IPS-20b (cell line): ENCODE measurements around the gene SRP14.
"Not testable (repeated sequence)": the region's sequence is repeated elsewhere in the genome, so short reads cannot be mapped to it uniquely, and the experiment has no call there.

Experiments
- H3K27ac ChIP-seq: one replicate; pipeline ENCODE4 v1.5.1; 2013; ENCODE audit warnings: low read length
- H3K27me3 ChIP-seq: 2 replicates; pipeline ENCODE4 v1.6.1; 2013; ENCODE audit warnings: mild to moderate bottlenecking, low read length, inconsistent platforms; ENCODE audit not compliant: insufficient read depth
- H3K36me3 ChIP-seq: 2 replicates; pipeline ENCODE4 v1.6.1; 2013; ENCODE audit warnings: low read depth, mild to moderate bottlenecking, inconsistent platforms, low read length, moderate library complexity; ENCODE audit not compliant: insufficient read depth
- H3K4me1 ChIP-seq: 2 replicates; pipeline ENCODE4 v1.6.1; 2013; ENCODE audit warnings: mild to moderate bottlenecking, control low read depth, inconsistent platforms, low read length, moderate library complexity; ENCODE audit not compliant: insufficient read depth
- H3K4me3 ChIP-seq: 2 replicates; pipeline ENCODE4 v1.5.1; 2013; ENCODE audit warnings: mild to moderate bottlenecking, low read length, inconsistent platforms
- H3K9ac ChIP-seq: 2 replicates; pipeline ENCODE4 v1.6.1; 2013; ENCODE audit warnings: low read depth, mild to moderate bottlenecking, inconsistent platforms, low read length, moderate library complexity
- H3K9me3 ChIP-seq: 2 replicates; pipeline ENCODE4 v1.6.1; 2013; ENCODE audit warnings: mild to moderate bottlenecking, low read depth, low read length, inconsistent platforms; ENCODE audit not compliant: insufficient read depth

Gene SRP14

GRCh38 chr15:40032125-40032839, 6.7 kb downstream of the SRP14 start:
- H3K9me3 ChIP-seq, result no peaks in the 10 kb centered on the region
- peaks cover 97% of the 10 kb centered on the region for H3K36me3 ChIP-seq
- H3K9ac ChIP-seq, result no peak overlapping the region
- no peak overlapping the region for H3K27ac ChIP-seq
- H3K27me3 ChIP-seq, result no peaks in the 10 kb centered on the region
- H3K4me1 ChIP-seq, result no peaks in the 10 kb centered on the region
- no peak overlapping the region for H3K4me3 ChIP-seq

DNA sequence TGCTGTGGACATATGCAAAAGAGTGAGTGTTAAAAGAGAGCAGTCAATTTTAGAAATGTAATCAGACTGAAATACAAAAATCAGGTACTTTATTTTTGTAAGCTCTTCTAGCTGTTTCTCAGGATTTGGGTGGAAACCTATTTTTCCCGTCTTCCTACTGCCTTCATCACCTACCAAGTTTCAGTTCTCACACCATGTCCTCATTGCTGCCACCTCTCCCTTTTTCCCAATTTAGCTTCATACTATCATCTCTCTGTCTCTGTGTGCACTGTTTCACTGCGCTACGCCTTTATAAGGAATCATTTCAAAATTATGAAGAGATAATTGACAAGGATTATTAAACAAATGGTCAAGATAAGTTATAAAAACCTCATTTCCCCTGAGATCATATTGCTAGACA, 7.7 kb downstream of the SRP14 start:
- H3K4me3 ChIP-seq, result no peak overlapping the region
- no peak overlapping the region for H3K9ac ChIP-seq
- peaks cover 99% of the 10 kb centered on the region for H3K36me3 ChIP-seq
- H3K27me3 ChIP-seq, result no peaks in the 10 kb centered on the region
- H3K9me3 ChIP-seq, result no peaks in the 10 kb centered on the region
- no peaks in the 10 kb centered on the region for H3K4me1 ChIP-seq
- no peak overlapping the region for H3K27ac ChIP-seq

DNA sequence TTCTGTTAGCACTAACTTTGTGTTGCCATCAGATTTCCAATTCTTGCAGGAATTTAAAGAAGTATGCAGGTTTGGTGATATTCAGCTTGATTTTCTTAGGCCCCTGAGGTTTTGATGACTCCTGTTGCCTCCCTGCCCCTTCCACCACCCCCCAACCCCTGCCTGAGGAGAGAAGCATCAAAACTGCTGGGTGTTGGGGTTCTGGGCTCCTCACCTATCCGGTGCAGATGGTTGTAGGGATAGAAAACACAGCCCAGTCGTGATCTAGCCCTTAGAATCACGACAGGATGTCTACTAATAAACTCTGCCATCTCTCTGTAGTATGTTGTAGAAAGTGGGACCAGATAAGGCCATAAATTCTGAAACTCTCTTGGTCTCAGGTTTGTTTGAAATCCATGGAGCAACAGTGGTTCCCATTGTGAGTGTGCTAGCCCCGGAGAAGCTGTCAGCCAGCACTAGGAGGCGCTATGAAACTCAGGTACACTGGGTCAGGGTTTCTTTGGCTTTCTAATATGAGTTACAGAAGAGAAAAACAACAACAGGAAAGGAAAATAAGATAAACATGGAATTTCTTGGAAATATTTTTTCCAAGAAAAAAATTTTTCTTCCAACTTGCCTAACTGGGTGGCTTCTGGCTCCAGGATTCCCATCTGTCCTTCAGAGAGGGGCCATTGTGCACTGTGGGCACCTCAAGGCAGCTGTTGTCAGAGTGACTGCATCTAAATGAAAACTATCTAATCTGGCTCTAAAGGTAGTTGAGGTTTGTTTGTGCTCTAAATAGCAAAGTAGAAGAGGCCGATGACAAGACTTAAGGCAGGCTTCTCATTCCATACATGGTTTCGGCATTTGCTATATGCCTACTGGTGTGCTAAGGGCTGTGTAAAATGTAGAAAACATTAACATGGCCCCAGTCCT, 8.7 kb downstream of the SRP14 start:
- Histone ChIP-seq H3K4me3 (no peak overlapping the region), H3K27me3 (no peaks in the 10 kb centered on the region), H3K4me1 (no peaks in the 10 kb centered on the region), H3K27ac (no peak overlapping the region), H3K9me3 (no peaks in the 10 kb centered on the region), H3K9ac (no peak overlapping the region), H3K36me3 (peaks cover 99% of the 10 kb centered on the region)

DNA sequence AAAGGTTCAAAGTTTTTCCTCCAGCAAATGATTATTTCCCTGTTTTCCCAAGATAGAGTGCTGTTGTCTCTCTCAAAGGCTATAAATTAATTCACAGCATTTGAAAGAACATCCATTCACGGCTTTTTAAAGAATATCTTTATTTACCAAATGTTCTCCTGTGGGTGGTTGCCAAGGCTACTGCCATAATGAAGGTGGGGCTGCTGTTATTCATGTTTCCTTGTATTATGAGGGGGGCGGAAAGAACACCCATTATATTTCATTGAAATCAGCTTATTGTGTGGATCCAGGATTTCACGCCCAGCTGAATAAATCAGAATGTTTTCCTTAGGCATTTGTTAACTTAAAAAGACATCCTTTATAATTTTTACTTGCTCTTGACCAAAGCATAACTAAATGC, 10.1 kb downstream of the SRP14 start:
- peaks cover 98% of the 10 kb centered on the region for H3K36me3 ChIP-seq
- no peak overlapping the region for H3K27ac ChIP-seq
- H3K4me3 ChIP-seq, result no peak overlapping the region
- no peaks in the 10 kb centered on the region for H3K4me1 ChIP-seq
- no peaks in the 10 kb centered on the region for H3K9me3 ChIP-seq
- no peaks in the 10 kb centered on the region for H3K27me3 ChIP-seq
- no peak overlapping the region for H3K9ac ChIP-seq

DNA sequence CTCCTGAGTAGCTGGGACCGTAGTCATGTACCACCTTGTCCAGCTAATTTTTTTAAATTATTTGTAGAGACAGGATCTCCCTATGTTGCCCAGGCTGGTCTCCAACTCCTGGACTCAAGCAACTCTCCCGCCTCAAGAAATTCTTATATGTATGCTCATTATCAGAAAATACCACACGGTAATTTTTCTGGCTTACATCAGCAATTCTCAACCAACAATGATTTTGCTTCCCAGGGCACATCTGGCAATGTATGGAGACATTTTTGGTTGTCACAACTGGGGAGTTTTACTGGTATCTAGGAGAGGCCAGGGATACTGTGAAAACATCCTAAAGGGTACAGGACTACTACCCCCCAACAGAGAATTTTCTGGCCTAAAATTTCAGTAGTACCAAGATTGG, 10.8 kb downstream of the SRP14 start:
- H3K27me3 ChIP-seq, result no peaks in the 10 kb centered on the region
- no peak overlapping the region for H3K4me3 ChIP-seq
- no peaks in the 10 kb centered on the region for H3K9me3 ChIP-seq
- H3K36me3 ChIP-seq, result peaks cover 98% of the 10 kb centered on the region
- no peaks in the 10 kb centered on the region for H3K4me1 ChIP-seq
- H3K9ac ChIP-seq, result no peak overlapping the region
- no peak overlapping the region for H3K27ac ChIP-seq

GRCh38 chr15:40016224-40016865, 22.6 kb downstream of the SRP14 start:
- no peak overlapping the region for H3K4me3 ChIP-seq
- H3K36me3 ChIP-seq, result peaks cover 96% of the 10 kb centered on the region
- no peak overlapping the region for H3K9ac ChIP-seq
- H3K27ac ChIP-seq, result no peak overlapping the region
- no peaks in the 10 kb centered on the region for H3K27me3 ChIP-seq
- no peaks in the 10 kb centered on the region for H3K4me1 ChIP-seq
- peaks cover 38% of the 10 kb centered on the region for H3K9me3 ChIP-seq

DNA sequence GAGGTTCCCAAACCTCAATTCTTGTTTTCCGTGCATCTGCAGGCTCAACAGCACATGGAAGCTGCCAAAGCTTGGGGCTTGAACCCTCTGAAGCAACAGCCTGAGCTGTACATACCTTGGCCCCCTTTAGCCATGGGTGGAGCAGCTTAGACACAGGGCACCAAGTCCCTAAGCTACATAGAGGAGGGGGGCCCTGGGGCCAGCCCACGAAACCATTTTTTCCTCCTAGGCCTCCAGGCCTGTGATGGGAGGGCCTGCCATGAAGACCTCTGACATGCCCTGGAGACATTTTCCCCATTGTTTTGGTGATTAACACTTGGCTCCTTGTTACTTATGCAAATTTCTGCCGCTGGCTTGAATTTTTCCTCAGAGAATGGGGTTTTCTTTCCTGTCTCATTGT, 24.6 kb downstream of the SRP14 start:
- Histone ChIP-seq H3K27me3 (no peaks in the 10 kb centered on the region), H3K4me3 (no peak overlapping the region), H3K9me3 (peaks cover 38% of the 10 kb centered on the region), H3K9ac (no peak overlapping the region), H3K4me1 (no peaks in the 10 kb centered on the region), H3K27ac (no peak overlapping the region), H3K36me3 (peaks cover 98% of the 10 kb centered on the region)

GRCh38 chr15:40013372-40013771, 25.6 kb downstream of the SRP14 start:
- not testable (repeated sequence) for H3K27me3 ChIP-seq, H3K4me1 ChIP-seq
- H3K36me3 ChIP-seq, result peaks cover 97% of the 10 kb centered on the region

GRCh38 chr15:40011303-40011702, 27.7 kb downstream of the SRP14 start:
- H3K36me3 ChIP-seq, result peaks cover 100% of the 10 kb centered on the region
- H3K9ac ChIP-seq, result no peak overlapping the region
- H3K27me3 ChIP-seq, result no peaks in the 10 kb centered on the region
- no peaks in the 10 kb centered on the region for H3K4me1 ChIP-seq
- H3K27ac ChIP-seq, result no peak overlapping the region
- peaks cover 38% of the 10 kb centered on the region for H3K9me3 ChIP-seq
- H3K4me3 ChIP-seq, result no peak overlapping the region

More at GRCh38 chr15:40013372-40013771, 25.6 kb downstream of the SRP14 start:
- peaks cover 38% of the 10 kb centered on the region for H3K9me3 ChIP-seq
- H3K27ac ChIP-seq, H3K4me3 ChIP-seq, H3K9ac ChIP-seq: not testable (repeated sequence)

DNA sequence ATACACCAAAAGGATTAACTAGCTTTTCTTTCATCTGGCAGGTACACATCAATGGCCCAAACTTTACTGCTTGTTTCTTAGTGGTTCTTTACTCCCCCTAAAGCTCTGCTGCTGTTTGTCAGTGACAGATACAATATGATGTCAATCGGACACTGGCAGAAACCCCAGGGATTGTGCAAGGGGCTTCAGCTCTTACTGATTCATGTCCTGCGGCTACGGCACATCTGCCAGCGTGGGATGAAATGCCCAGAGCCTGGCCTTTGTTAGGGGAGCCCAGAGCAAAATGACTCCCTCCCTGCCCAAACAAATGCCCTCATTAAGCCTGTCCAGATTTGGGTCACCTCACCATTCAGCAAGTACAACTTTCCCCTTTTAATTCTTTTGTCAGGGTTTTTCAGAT, 28.3 kb downstream of the SRP14 start:
- Histone ChIP-seq H3K4me1 (no peaks in the 10 kb centered on the region), H3K9me3 (peaks cover 38% of the 10 kb centered on the region), H3K4me3 (no peak overlapping the region), H3K27me3 (no peaks in the 10 kb centered on the region), H3K36me3 (peaks cover 100% of the 10 kb centered on the region), H3K27ac (no peak overlapping the region), H3K9ac (no peak overlapping the region)

- H3K27me3 ChIP-seq, result no peaks in the 10 kb centered on the region
- H3K4me1 ChIP-seq, result 0 out of 2 replicates have a peak, but pooled peaks cover 2% of the 10 kb centered on the region
- H3K9ac ChIP-seq, result no peak overlapping the region
- no peak overlapping the region for H3K27ac ChIP-seq
- peaks cover 96% of the 10 kb centered on the region for H3K36me3 ChIP-seq
- peaks cover 15% of the 10 kb centered on the region for H3K9me3 ChIP-seq
- no peak overlapping the region for H3K4me3 ChIP-seq
Observed at GRCh38 chr15:40008061-40008765, 30.8 kb downstream of the SRP14 start.
